Measurements from ENCODE around the gene RGP1. TPM values are rescaled to one million over a fixed set of nuclear protein-coding genes. Genes with fewer than 3 reads are reported as not detected.

The RGP1 gene
- polyA plus RNA-seq, 3 donors: 2.3 to 9.0 (median 3.3) TPM

DNA sequence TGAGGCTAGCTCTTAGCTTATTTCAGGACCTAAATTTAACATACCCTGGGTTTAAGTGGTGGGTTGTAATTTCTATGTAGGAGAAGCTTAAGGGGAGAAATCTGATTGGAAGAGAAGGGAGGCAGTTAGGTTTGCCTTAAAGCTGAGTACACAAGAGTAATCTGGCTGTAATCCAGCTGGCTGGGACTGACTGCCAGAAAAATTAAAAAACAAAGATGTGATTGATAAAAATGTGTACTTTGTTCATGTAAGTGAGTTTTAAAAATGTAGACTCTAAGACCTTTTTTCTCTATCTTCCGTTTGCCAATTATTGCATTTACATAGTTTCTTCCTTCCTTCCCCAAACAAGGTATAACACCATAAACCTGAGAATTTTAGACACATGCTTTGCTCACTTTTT, 22.4 kb downstream of the RGP1 start:
- Mint-ChIP-seq H3K27me3 (ENCODE audit: low read depth in 3 of 3) (peaks cover 0 to 2% (median 1%) of the 10 kb centered on the region in 3 donors), H3K36me3 (no peaks in the 10 kb centered on the region), H3K9me3 (no peaks in the 10 kb centered on the region), H3K4me3 (no peak overlapping the region), H3K4me1 (peaks cover 16% of the 10 kb centered on the region), H3K27ac (no peak overlapping the region)
- H3K36me3 ChIP-seq (replicated peaks in 1 of 2; ENCODE audit: control insufficient read depth in 1 of 2, insufficient read depth in 2 of 2, low read length in 2 of 2): no peaks in the 10 kb centered on the region
- no CpG with 5 or more reads among the region's 1 CpG for WGBS (ENCODE audit: insufficient coverage)
- peaks cover 15 to 16% of the 10 kb centered on the region in 2 donors for H3K4me1 ChIP-seq (ENCODE audit: control insufficient read depth in 1 of 2, insufficient read depth in 2 of 2, low read length in 2 of 2)
- no peak overlapping the region for H2AFZ ChIP-seq (ENCODE audit: insufficient read depth, low read depth, low read length, poor library complexity, severe bottlenecking)
- TF ChIP-seq, protein P1, sequence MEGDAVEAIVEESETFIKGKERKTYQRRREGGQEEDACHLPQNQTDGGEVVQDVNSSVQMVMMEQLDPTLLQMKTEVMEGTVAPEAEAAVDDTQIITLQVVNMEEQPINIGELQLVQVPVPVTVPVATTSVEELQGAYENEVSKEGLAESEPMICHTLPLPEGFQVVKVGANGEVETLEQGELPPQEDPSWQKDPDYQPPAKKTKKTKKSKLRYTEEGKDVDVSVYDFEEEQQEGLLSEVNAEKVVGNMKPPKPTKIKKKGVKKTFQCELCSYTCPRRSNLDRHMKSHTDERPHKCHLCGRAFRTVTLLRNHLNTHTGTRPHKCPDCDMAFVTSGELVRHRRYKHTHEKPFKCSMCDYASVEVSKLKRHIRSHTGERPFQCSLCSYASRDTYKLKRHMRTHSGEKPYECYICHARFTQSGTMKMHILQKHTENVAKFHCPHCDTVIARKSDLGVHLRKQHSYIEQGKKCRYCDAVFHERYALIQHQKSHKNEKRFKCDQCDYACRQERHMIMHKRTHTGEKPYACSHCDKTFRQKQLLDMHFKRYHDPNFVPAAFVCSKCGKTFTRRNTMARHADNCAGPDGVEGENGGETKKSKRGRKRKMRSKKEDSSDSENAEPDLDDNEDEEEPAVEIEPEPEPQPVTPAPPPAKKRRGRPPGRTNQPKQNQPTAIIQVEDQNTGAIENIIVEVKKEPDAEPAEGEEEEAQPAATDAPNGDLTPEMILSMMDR (IDR thresholded peaks at IDR 0.05): no peak
- no peak overlapping the region for H3K27ac ChIP-seq (ENCODE audit: low read depth in 1 of 2, low read length in 2 of 2)
- no peak overlapping the region for H3K4me2 ChIP-seq (replicated peaks; ENCODE audit: extremely low read depth, low read length, poor library complexity, severe bottlenecking)
- no peaks in the 10 kb centered on the region for H3K9me3 ChIP-seq (replicated peaks in 1 of 2; ENCODE audit: control insufficient read depth in 1 of 2, insufficient read depth in 1 of 2, low read length in 2 of 2)
- no peaks in the 10 kb centered on the region for H3K79me2 ChIP-seq (ENCODE audit: insufficient read depth, low read length)
- H3K9ac ChIP-seq (ENCODE audit: insufficient read depth, low read length, poor library complexity, severe bottlenecking): no peak overlapping the region
- intact Hi-C loops (cut with micrococcal nuclease): no loop called here
- H4K20me1 ChIP-seq (ENCODE audit: insufficient read depth, low read length): no peaks in the 10 kb centered on the region
- no peak overlapping the region for H3K4me3 ChIP-seq (replicated peaks in 1 of 3; ENCODE audit: low read depth in 2 of 3, low read length in 3 of 3)
- DNase-seq: no peak
- H3K27me3 ChIP-seq (ENCODE audit: control insufficient read depth in 2 of 2, insufficient read depth in 2 of 2, low read length in 2 of 2): no peaks in the 10 kb centered on the region

DNA sequence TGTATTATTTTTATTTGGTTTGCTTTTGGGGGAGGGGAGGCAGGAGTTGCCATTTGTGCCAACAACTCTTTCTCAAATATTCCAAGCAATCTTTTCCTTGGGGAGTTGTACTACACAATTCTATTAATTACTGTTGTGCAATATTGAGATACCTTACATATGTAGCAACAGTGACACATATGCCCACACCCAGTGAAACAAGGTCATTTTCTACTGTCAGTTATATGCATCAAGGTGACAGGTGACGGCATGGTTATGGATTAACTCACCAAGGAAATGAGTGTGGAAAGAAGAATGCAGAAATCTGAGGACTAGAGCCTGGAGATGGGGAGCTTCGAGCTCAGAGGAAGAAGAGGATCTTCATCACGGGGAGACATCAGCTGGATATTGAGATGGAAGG, 22.9 kb downstream of the RGP1 start:
- Mint-ChIP-seq H3K27me3 (ENCODE audit: low read depth in 3 of 3) (peaks cover 0 to 2% (median 1%) of the 10 kb centered on the region in 3 donors), H3K9me3 (no peaks in the 10 kb centered on the region), H3K36me3 (no peaks in the 10 kb centered on the region), H3K27ac (no peak overlapping the region), H3K4me1 (peaks cover 16% of the 10 kb centered on the region), H3K4me3 (no peak overlapping the region)
- no peak overlapping the region for H2AFZ ChIP-seq (ENCODE audit: insufficient read depth, low read depth, low read length, poor library complexity, severe bottlenecking)
- DNase-seq: no peak
- H3K9me3 ChIP-seq (replicated peaks in 1 of 2; ENCODE audit: control insufficient read depth in 1 of 2, insufficient read depth in 1 of 2, low read length in 2 of 2): no peaks in the 10 kb centered on the region
- no peaks in the 10 kb centered on the region for H3K79me2 ChIP-seq (ENCODE audit: insufficient read depth, low read length)
- H3K27ac ChIP-seq (ENCODE audit: low read depth in 1 of 2, low read length in 2 of 2): no peak overlapping the region
- intact Hi-C loops (cut with micrococcal nuclease): no loop called here
- TF ChIP-seq, protein P1 (IDR thresholded peaks at IDR 0.05): no peak
- WGBS (ENCODE audit: insufficient coverage): 100% methylated on average over 2 of the region's 3 CpGs
- no peak overlapping the region for H3K4me3 ChIP-seq (replicated peaks in 1 of 3; ENCODE audit: low read depth in 2 of 3, low read length in 3 of 3)
- no peak overlapping the region for H3K4me2 ChIP-seq (replicated peaks; ENCODE audit: extremely low read depth, low read length, poor library complexity, severe bottlenecking)
- no peaks in the 10 kb centered on the region for H3K27me3 ChIP-seq (ENCODE audit: control insufficient read depth in 2 of 2, insufficient read depth in 2 of 2, low read length in 2 of 2)
- no peak overlapping the region for H3K9ac ChIP-seq (ENCODE audit: insufficient read depth, low read length, poor library complexity, severe bottlenecking)
- H3K36me3 ChIP-seq (replicated peaks in 1 of 2; ENCODE audit: control insufficient read depth in 1 of 2, insufficient read depth in 2 of 2, low read length in 2 of 2): no peaks in the 10 kb centered on the region
- H4K20me1 ChIP-seq (ENCODE audit: insufficient read depth, low read length): no peaks in the 10 kb centered on the region
- peaks cover 15 to 16% of the 10 kb centered on the region in 2 donors for H3K4me1 ChIP-seq (ENCODE audit: control insufficient read depth in 1 of 2, insufficient read depth in 2 of 2, low read length in 2 of 2)

Data from CD14-positive monocyte (primary cell).